ENCODE results near the gene PTPRCAP.
"Not testable (repeated sequence)": the region's sequence is repeated elsewhere in the genome, so short reads cannot be mapped to it uniquely, and the experiment has no call there.

DNA sequence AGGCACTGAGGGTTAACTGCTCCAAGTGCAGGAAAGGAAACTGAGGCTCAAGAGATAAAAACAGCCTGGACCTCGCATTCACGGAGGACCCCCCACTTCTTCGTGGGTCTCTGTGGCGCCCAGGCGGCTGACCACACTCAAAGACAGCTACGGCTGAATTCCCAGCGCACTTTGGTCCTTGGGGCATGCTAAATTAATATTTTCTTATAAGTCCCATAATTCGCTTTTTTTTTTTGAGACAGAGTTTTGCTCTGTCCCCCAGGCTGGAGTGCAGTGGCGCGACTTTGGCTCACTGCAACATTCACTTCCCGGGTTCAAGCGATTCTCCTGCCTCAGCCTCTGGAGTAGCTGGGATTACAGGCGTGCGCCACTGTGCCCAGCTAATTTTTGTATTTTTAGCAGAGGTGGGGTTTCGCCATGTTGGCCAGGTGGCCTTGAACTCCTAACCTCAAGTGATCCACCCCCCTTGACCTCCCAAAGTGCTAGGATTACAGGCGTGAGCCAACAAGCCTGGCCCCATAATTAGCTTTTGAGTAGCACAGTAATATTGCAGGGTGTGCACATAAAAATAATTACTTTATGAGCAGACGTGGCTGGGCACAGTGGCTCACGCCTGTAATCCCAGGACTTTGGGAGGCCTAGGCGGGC, 35.2 kb downstream of the PTPRCAP start:
- TF ChIP-seq, protein P1, sequence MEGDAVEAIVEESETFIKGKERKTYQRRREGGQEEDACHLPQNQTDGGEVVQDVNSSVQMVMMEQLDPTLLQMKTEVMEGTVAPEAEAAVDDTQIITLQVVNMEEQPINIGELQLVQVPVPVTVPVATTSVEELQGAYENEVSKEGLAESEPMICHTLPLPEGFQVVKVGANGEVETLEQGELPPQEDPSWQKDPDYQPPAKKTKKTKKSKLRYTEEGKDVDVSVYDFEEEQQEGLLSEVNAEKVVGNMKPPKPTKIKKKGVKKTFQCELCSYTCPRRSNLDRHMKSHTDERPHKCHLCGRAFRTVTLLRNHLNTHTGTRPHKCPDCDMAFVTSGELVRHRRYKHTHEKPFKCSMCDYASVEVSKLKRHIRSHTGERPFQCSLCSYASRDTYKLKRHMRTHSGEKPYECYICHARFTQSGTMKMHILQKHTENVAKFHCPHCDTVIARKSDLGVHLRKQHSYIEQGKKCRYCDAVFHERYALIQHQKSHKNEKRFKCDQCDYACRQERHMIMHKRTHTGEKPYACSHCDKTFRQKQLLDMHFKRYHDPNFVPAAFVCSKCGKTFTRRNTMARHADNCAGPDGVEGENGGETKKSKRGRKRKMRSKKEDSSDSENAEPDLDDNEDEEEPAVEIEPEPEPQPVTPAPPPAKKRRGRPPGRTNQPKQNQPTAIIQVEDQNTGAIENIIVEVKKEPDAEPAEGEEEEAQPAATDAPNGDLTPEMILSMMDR (IDR thresholded peaks at IDR 0.05; ENCODE audit: insufficient read depth, low read length), result not testable (repeated sequence)
- TF ChIP-seq POLR2AphosphoS5 (IDR thresholded peaks at IDR 0.05; ENCODE audit: low read depth), result not testable (repeated sequence)

All from HL-60 (cell line).